ENCODE results near the gene APC. TPM values are rescaled to one million over a fixed set of nuclear protein-coding genes. Genes with fewer than 3 reads are reported as not detected.

The APC gene
- total and polyA plus RNA-seq, 2 donors (not counting 3 experiments of a cell fraction or from before 2014, with no cell fraction given): 11.2 to 39.6 TPM

GRCh38 chr5:112710896-112711295, 26.8 kb upstream of the APC start:
- Histone ChIP-seq H3K27ac (ENCODE audit: insufficient read depth, low read depth, low read length) (no peak overlapping the region), H3K9ac (replicated peaks; ENCODE audit: extremely low read depth, insufficient read depth, low read length) (no peak overlapping the region), H2AFZ (ENCODE audit: low read depth, low read length) (no peak overlapping the region), H3K4me3 (replicated peaks in 1 of 3; ENCODE audit: insufficient read depth in 1 of 3, low read depth in 1 of 3, low read length in 3 of 3) (no peak overlapping the region), H3K4me2 (ENCODE audit: insufficient read depth, low read length) (no peak overlapping the region), H3K9me3 (replicated peaks; ENCODE audit: control insufficient read depth, insufficient read depth, low read length) (no peaks in the 10 kb centered on the region), H3K9me1 (replicated peaks; ENCODE audit: control insufficient read depth, extremely low read depth, insufficient read depth, low read length) (no peaks in the 10 kb centered on the region), H3K36me3 (ENCODE audit: control insufficient read depth in 2 of 2, extremely low read depth in 1 of 2, insufficient read depth in 2 of 2, low read length in 2 of 2) (no peaks in the 10 kb centered on the region), H4K20me1 (replicated peaks; ENCODE audit: control insufficient read depth, extremely low read depth, insufficient read depth, low read length) (no peaks in the 10 kb centered on the region), H3K27me3 (ENCODE audit: control insufficient read depth in 2 of 2, insufficient read depth in 2 of 2, low read length in 2 of 2) (no peaks in the 10 kb centered on the region), H3K79me2 (ENCODE audit: control insufficient read depth, insufficient read depth, low read length) (peaks cover 58% of the 10 kb centered on the region), H3K4me1 (ENCODE audit: control insufficient read depth, extremely low read depth, insufficient read depth, low read length) (peaks cover 18% of the 10 kb centered on the region)
- BruUV-seq (replicated peaks): no TSS peak
- CTCF ChIA-PET: interaction anchor here (1.2 to 1.6 kb wide), 2 partner anchors 10 to 19 kb away, joined by 3 read pairs; no protein-coding TSS in a partner anchor
- intact Hi-C loops (cut with micrococcal nuclease): no loop called here
- no peak for TF ChIP-seq CTCF (IDR thresholded peaks at IDR 0.05; ENCODE audit: extremely low read depth in 1 of 2, insufficient read depth in 1 of 2, low read depth in 1 of 2, low read length in 2 of 2)
- TF ChIP-seq POLR2AphosphoS5 (IDR thresholded peaks at IDR 0.05; ENCODE audit: insufficient read depth, low read depth, low read length): no peak
- TF ChIP-seq MAX (IDR thresholded peaks at IDR 0.05; ENCODE audit: insufficient read depth, insufficient read length): no peak
- TF ChIP-seq GATA2 (IDR thresholded peaks at IDR 0.05; ENCODE audit: insufficient read depth, insufficient read length, low read depth, low read length): no peak
- no peak for TF ChIP-seq POLR2A (IDR thresholded peaks at IDR 0.05; ENCODE audit: low read depth, low read length)
- no peak for TF ChIP-seq JUN (IDR thresholded peaks at IDR 0.05; ENCODE audit: borderline replicate concordance, insufficient read depth, insufficient read length, low read depth)
- TF ChIP-seq EZH2 (IDR thresholded peaks at IDR 0.05; ENCODE audit: borderline replicate concordance, low read depth, low read length, severe bottlenecking): no peak
- no peak for TF ChIP-seq MYC (IDR thresholded peaks at IDR 0.05; ENCODE audit: low read depth, low read length)
- no peak for TF ChIP-seq FOS (IDR thresholded peaks at IDR 0.05; ENCODE audit: borderline replicate concordance, insufficient read depth, low read length)
- POLR2A ChIA-PET: no interaction called here
- DNase-seq (ENCODE audit: low read depth, low spot score): no peak
- dilution Hi-C loops (cut with MboI; ENCODE audit: extremely low pct_ligation_motif_present, low sequenced_read_pairs): no loop called here
- no peak for FAIRE-seq

Data from endothelial cell of umbilical vein (primary cell).